Panc1 (cell line): ENCODE results near the gene IFIT3. TPM values are rescaled to one million over a fixed set of nuclear protein-coding genes. Genes with fewer than 3 reads are reported as not detected.

Experiments
- ATAC-seq: fragments of 200-7000 bp; cut with Tn5 transposase; 2 replicates; pipeline ENCODE4 v1.9.1; 2020; ENCODE audit warnings: mild to moderate bottlenecking, moderate library complexity
- BruUV-seq: library from RNA; stranded (reverse); fragments of 400-500 nt; replicated peaks from 2 replicates; lab custom pipeline; 2021; lab: Mats Ljungman, UMichigan
- CTCF ChIA-PET: fragments of 300-600 bp; sonication (Branson Sonifier 250); formaldehyde crosslinking; loops from one replicate; lab custom pipeline; 2022; ENCODE audit warnings: antibody characterized with exemption; lab: Charles Lee
- POLR2A ChIA-PET: fragments of 300-600 bp; sonication (Branson Sonifier 250); formaldehyde crosslinking; loops from one replicate; lab custom pipeline; 2022; ENCODE audit warnings: antibody characterized with exemption; lab: Charles Lee
- DNase-seq: peaks from one replicate; pipeline ENCODE4 v3.0.0-alpha.2; 2010; ENCODE audit warnings: low read depth, low spot score
- H3K27ac ChIP-seq: 2 replicates; pipeline ENCODE4 v1.5.1; 2011; ENCODE audit warnings: mild to moderate bottlenecking, low read length, inconsistent platforms
- H3K27me3 ChIP-seq: fragments of 200-500 bp; sonication (Bioruptor generic); 2 replicates; pipeline ENCODE4 v1.6.0; 2014; ENCODE audit warnings: low read length, inconsistent platforms; ENCODE audit not compliant: control insufficient read depth, insufficient read depth
- H3K36me3 ChIP-seq: fragments of 200-500 bp; sonication (Bioruptor generic); 2 replicates; pipeline ENCODE4 v1.5.1; 2014; ENCODE audit warnings: inconsistent platforms, mild to moderate bottlenecking, low read length, moderate library complexity; ENCODE audit not compliant: control insufficient read depth, insufficient read depth
- H3K4me1 ChIP-seq: 2 replicates; pipeline ENCODE4 v1.5.1; 2011; ENCODE audit warnings: inconsistent platforms, mild to moderate bottlenecking, low read length, moderate library complexity; ENCODE audit not compliant: control insufficient read depth, insufficient read depth
- H3K4me3 ChIP-seq, 2 experiments: 2 replicates each; pipeline ENCODE4 v1.5.1; 2011 to 2012; ENCODE audit warnings: low read depth in 2 of 2, low read length in 2 of 2, mild to moderate bottlenecking in 2 of 2, inconsistent platforms in 1 of 2, moderate library complexity in 1 of 2
- H3K9me3 ChIP-seq: fragments of 200-500 bp; sonication (Bioruptor generic); 2 replicates; pipeline ENCODE4 v1.5.1; 2014; ENCODE audit warnings: low read depth, mild to moderate bottlenecking, inconsistent platforms, low read length, moderate library complexity; ENCODE audit not compliant: control insufficient read depth, insufficient read depth
- CTCF ChIP-seq: fragments of 450-650 bp; IDR thresholded peaks from 2 replicates; pipeline ENCODE4 v1.5.1; 2017; ENCODE audit warnings: mild to moderate bottlenecking
- POLR2AphosphoS5 ChIP-seq: IDR thresholded peaks from 2 replicates; pipeline ENCODE4 v1.6.1; 2012; ENCODE audit warnings: mild to moderate bottlenecking, low read depth, low read length, moderate library complexity
- REST ChIP-seq, 2 experiments: IDR thresholded peaks; 2 replicates each; pipeline ENCODE4 v1.6.1; 2011 to 2012; ENCODE audit warnings: low read depth in 2 of 2, control low read depth in 1 of 2, low read length in 1 of 2, mild to moderate bottlenecking in 1 of 2, moderate library complexity in 1 of 2; ENCODE audit not compliant: insufficient read depth in 1 of 2
- SIN3A ChIP-seq: IDR thresholded peaks from 2 replicates; pipeline ENCODE4 v1.6.1; 2012; ENCODE audit warnings: low read depth, mild to moderate bottlenecking, low read length, moderate library complexity, borderline replicate concordance; ENCODE audit not compliant: insufficient read depth
- TCF7L2 ChIP-seq: IDR thresholded peaks from 2 replicates; pipeline ENCODE4 v1.6.1; 2011; ENCODE audit warnings: mild to moderate bottlenecking, low read depth, low read length, inconsistent platforms
- in situ Hi-C: cut with HindIII; loops from 2 replicates; pipeline ENCODE4 v1.10.0; 2016; ENCODE audit warnings: low sequenced_read_pairs, low pct_unique_long_range_greater_than_20kb
- intact Hi-C: fragments of 100-400 bp; cut with micrococcal nuclease; formaldehyde crosslinking; loops from one replicate; pipeline ENCODE4 v1.10.0; 2022; ENCODE audit not compliant: unreplicated experiment
- total RNA-seq: library from RNA; stranded (reverse); gene quantifications from one replicate; pipeline ENCODE4 v1.2.1, GENCODE V29; 2021; ENCODE audit not compliant: unreplicated experiment

IFIT3 gene
- total RNA-seq, 1 experiment from 2014 or later = 29.8 TPM

GRCh38 chr10:89373916-89374711 lies 46.3 kb downstream of the IFIT3 start:
- H3K4me3 ChIP-seq = no peak overlapping the region
- H3K27me3 ChIP-seq = no peaks in the 10 kb centered on the region
- in situ Hi-C loops (no loop called here), intact Hi-C loops (no loop called here)
- ATAC-seq = peak; percentile 85
- no peaks in the 10 kb centered on the region for H3K36me3 ChIP-seq
- ChIA-PET POLR2A (no interaction called here), CTCF (interaction anchor here (0.6 kb wide), 1 partner anchor 63 kb away, joined by 8 read pairs; no protein-coding TSS in a partner anchor)
- H3K4me1 ChIP-seq = peaks cover 20% of the 10 kb centered on the region
- DNase-seq = peak; percentile 78
- no TSS peak for BruUV-seq
- TF ChIP-seq CTCF (no peak), TCF7L2 (no peak), POLR2AphosphoS5 (no peak), SIN3A (no peak), REST (IDR thresholded peaks at IDR 0.05; ENCODE audit: insufficient read depth in 1 of 2, low read depth in 2 of 2, low read length in 1 of 2) (no peak)
- H3K27ac ChIP-seq = peak overlapping the region; percentile 78
- no peaks in the 10 kb centered on the region for H3K9me3 ChIP-seq

DNA sequence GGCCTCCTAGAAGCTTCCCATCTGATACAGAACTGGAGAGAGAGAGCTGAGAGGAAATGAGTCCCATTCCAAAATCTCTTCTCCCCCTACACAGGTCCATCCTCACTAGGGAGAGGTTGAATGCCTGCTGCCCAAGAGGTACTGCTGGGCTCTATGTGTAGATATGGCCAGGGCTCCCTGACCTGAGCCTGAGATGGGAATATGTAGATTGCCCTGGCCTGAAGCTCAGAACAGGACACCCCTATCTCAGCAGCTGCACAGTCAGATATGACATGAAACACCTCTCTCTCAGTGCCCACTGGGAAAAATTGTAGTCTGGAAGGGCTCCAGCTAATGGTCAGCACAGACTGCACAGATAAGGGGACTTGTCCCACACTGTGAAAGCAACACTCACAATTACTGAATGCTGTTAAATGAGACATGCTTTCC lies 46.9 kb downstream of the IFIT3 start:
- H3K9me3 ChIP-seq = no peaks in the 10 kb centered on the region
- ChIA-PET CTCF (interaction anchor here (0.6 kb wide), 1 partner anchor 63 kb away, joined by 8 read pairs; no protein-coding TSS in a partner anchor), POLR2A (no interaction called here)
- peaks cover 18% of the 10 kb centered on the region for H3K4me1 ChIP-seq
- peak overlapping the region; percentile 78 for H3K27ac ChIP-seq
- in situ Hi-C loops = no loop called here
- ATAC-seq (peak; percentile 44), DNase-seq (no peak)
- H3K36me3 ChIP-seq = no peaks in the 10 kb centered on the region
- intact Hi-C loops = no loop called here
- H3K27me3 ChIP-seq = no peaks in the 10 kb centered on the region
- no TSS peak for BruUV-seq
- TF ChIP-seq REST (IDR thresholded peaks at IDR 0.05; ENCODE audit: insufficient read depth in 1 of 2, low read depth in 2 of 2, low read length in 1 of 2) = no peak
- TF ChIP-seq CTCF = no peak
- no peak for TF ChIP-seq TCF7L2
- TF ChIP-seq SIN3A = no peak
- no peak for TF ChIP-seq POLR2AphosphoS5
- H3K4me3 ChIP-seq = no peak overlapping the region
